Brain pericyte (primary cell): ENCODE measurements around the gene SLC2A4.
A peak's percentile ranks its signal among the peaks of the same experiment; 100 is the strongest.

Experiments used
- DNase-seq: peaks from one replicate; pipeline ENCODE4 v3.0.0-alpha.2; 2012; ENCODE audit warnings: low read depth, low spot score

Gene SLC2A4

GRCh38 chr17:7246779-7247178 lies 34.7 kb upstream of the SLC2A4 start:
- no peak for DNase-seq

GRCh38 chr17:7248796-7249195 lies 32.7 kb upstream of the SLC2A4 start:
- DNase-seq: no peak

GRCh38 chr17:7249214-7249613 lies 32.3 kb upstream of the SLC2A4 start:
- no peak for DNase-seq

- no peak for DNase-seq
These were observed 31.7 kb upstream of the SLC2A4 start for GRCh38 chr17:7249830-7250229.

- DNase-seq: no peak
These were observed 30.6 kb upstream of the SLC2A4 start for GRCh38 chr17:7250695-7251627.

GRCh38 chr17:7251661-7252175 lies 29.8 kb upstream of the SLC2A4 start, which contains the start of gene CTDNEP1:
Gene CTDNEP1, minus strand, starts transcription at chr17:7251734. Its CDS starts 438 bp downstream, at chr17:7251296.
- no peak for DNase-seq

- DNase-seq: peak; percentile 97
These were observed 29.1 kb upstream of the SLC2A4 start, which contains the start of gene ELP5 for GRCh38 chr17:7252176-7253043. Gene ELP5, plus strand, starts transcription at chr17:7252215. Its CDS starts 336 bp downstream, at chr17:7252551.

- DNase-seq: no peak
These were observed 28.4 kb upstream of the SLC2A4 start for GRCh38 chr17:7253082-7253481.

- no peak for DNase-seq
These were observed 27.0 kb upstream of the SLC2A4 start for GRCh38 chr17:7254511-7254910.

- DNase-seq: no peak
These were observed 24.6 kb upstream of the SLC2A4 start for GRCh38 chr17:7256766-7257456.

GRCh38 chr17:7258731-7259554 lies 22.6 kb upstream of the SLC2A4 start:
- DNase-seq: no peak

- no peak for DNase-seq
These were observed 22.0 kb upstream of the SLC2A4 start for GRCh38 chr17:7259555-7259889.

- no peak for DNase-seq
These were observed 21.4 kb upstream of the SLC2A4 start for GRCh38 chr17:7260151-7260550.

GRCh38 chr17:7260651-7261378 lies 20.7 kb upstream of the SLC2A4 start:
- no peak for DNase-seq

GRCh38 chr17:7261379-7262191 lies 19.9 kb upstream of the SLC2A4 start:
- DNase-seq: no peak

GRCh38 chr17:7262192-7262934 lies 19.2 kb upstream of the SLC2A4 start, which contains the start of gene CLDN7:
Gene CLDN7, minus strand, starts transcription at chr17:7262478. Its CDS starts 435 bp downstream, at chr17:7262043.
- DNase-seq: no peak

GRCh38 chr17:7262935-7263800 lies 18.4 kb upstream of the SLC2A4 start:
- no peak for DNase-seq

GRCh38 chr17:7263801-7264078 lies 17.8 kb upstream of the SLC2A4 start:
- no peak for DNase-seq
